Epithelial cell of proximal tubule (primary cell): ENCODE data around the gene PHKA2. TPM values are rescaled to one million over a fixed set of nuclear protein-coding genes. Genes with fewer than 3 reads are reported as not detected.

Experiments used
- DNase-seq: peaks from one replicate; pipeline ENCODE4 v3.0.0-alpha.2; 2011; ENCODE audit warnings: low read depth
- H3K4me3 ChIP-seq: 2 replicates; pipeline ENCODE4 v1.5.1; 2011; ENCODE audit warnings: low read depth, mild to moderate bottlenecking, low read length
- CTCF ChIP-seq: conservative IDR thresholded peaks from 2 replicates; pipeline ENCODE4 v1.5.1; 2012; ENCODE audit warnings: low read depth, mild to moderate bottlenecking, low read length
- total RNA-seq: library from RNA; depleted of rRNA; stranded (reverse); fragments of >200 nt; gene quantifications from 2 replicates; pipeline ENCODE4 v1.2.3, GENCODE V29; 2015

The PHKA2 gene
- total RNA-seq, 1 donor from 2014 or later = 12.9 TPM

- TF ChIP-seq CTCF = no peak
- no peak overlapping the region for H3K4me3 ChIP-seq
- DNase-seq = no peak
These were observed 91.0 kb downstream of the PHKA2 start for GRCh38 chrX:18892899-18893298.

DNA sequence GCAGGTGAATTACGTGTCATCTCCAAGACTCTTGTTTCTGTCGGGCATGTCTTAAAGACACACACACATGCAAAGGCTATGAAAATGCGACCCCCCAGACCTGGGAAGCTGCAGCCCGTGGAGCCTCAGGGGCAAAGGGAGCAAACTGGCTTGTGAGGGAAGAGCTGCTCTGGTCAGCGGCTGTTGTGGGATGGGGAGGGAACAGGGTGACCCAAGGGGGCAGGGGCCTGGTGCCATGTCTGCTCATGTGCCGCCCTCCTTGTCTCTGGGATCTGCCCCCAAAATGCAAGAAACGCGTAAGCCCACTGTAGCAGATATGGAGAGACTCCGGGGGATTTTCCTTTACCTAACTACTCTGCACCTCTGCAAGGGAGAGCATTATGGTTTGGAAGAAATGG lies 92.4 kb downstream of the PHKA2 start:
- TF ChIP-seq CTCF = no peak
- DNase-seq = no peak
- no peak overlapping the region for H3K4me3 ChIP-seq

- H3K4me3 ChIP-seq = no peak overlapping the region
- no peak for DNase-seq
- no peak for TF ChIP-seq CTCF
These were observed 93.0 kb downstream of the PHKA2 start for GRCh38 chrX:18890724-18891547.

GRCh38 chrX:18890049-18890381 lies 93.9 kb downstream of the PHKA2 start:
- H3K4me3 ChIP-seq = no peak overlapping the region
- no peak for DNase-seq
- TF ChIP-seq CTCF = no peak

- no peak for DNase-seq
- H3K4me3 ChIP-seq = no peak overlapping the region
- TF ChIP-seq CTCF = no peak
These were observed 94.4 kb downstream of the PHKA2 start for GRCh38 chrX:18889346-18890048.

GRCh38 chrX:18888281-18888680 lies 95.6 kb downstream of the PHKA2 start:
- no peak for DNase-seq
- no peak for TF ChIP-seq CTCF
- no peak overlapping the region for H3K4me3 ChIP-seq
